Activated naive CD8-positive, alpha-beta T cell treated with anti-CD3 and anti-CD28 coated beads for 36 hours (primary cell): ENCODE data around the gene OLIG1. TPM values are rescaled to one million over a fixed set of nuclear protein-coding genes. Genes with fewer than 3 reads are reported as not detected.

ENCODE experiments used
- DNase-seq: peaks from one replicate; pipeline ENCODE4 v3.0.0; 2021
- H3K27ac Mint-ChIP-seq: one replicate; pipeline ENCODE4 v1.8.0; 2022; ENCODE audit warnings: mild to moderate bottlenecking, moderate library complexity, mixed read lengths
- H3K27me3 Mint-ChIP-seq: one replicate; pipeline ENCODE4 v1.8.0; 2022; ENCODE audit warnings: mild to moderate bottlenecking, mixed read lengths
- H3K36me3 Mint-ChIP-seq: one replicate; pipeline ENCODE4 v1.8.0; 2021; ENCODE audit warnings: mild to moderate bottlenecking, mixed read lengths
- H3K4me1 Mint-ChIP-seq: one replicate; pipeline ENCODE4 v1.8.0; 2021; ENCODE audit warnings: mixed read lengths
- H3K4me3 Mint-ChIP-seq: one replicate; pipeline ENCODE4 v1.8.0; 2022; ENCODE audit warnings: mild to moderate bottlenecking, moderate library complexity, mixed read lengths
- H3K9me3 Mint-ChIP-seq: one replicate; pipeline ENCODE4 v1.8.0; 2022; ENCODE audit warnings: mixed read lengths
- total RNA-seq, 2 experiments: library from RNA; stranded (reverse); gene quantifications; one replicate each; pipeline ENCODE4 v1.2.3, GENCODE V29; 2021

The OLIG1 gene
- total RNA-seq, 2 experiments from 2014 or later = 0.21 TPM; not detected in 1

GRCh38 chr21:33027401-33028286 lies 42.3 kb upstream of the OLIG1 start:
- H3K36me3 Mint-ChIP-seq = no peaks in the 10 kb centered on the region
- no peak for DNase-seq
- H3K27ac Mint-ChIP-seq = no peak overlapping the region
- H3K9me3 Mint-ChIP-seq = no peaks in the 10 kb centered on the region
- H3K4me3 Mint-ChIP-seq = no peak overlapping the region
- H3K27me3 Mint-ChIP-seq = peaks cover 94% of the 10 kb centered on the region
- peaks cover 30% of the 10 kb centered on the region for H3K4me1 Mint-ChIP-seq

DNA sequence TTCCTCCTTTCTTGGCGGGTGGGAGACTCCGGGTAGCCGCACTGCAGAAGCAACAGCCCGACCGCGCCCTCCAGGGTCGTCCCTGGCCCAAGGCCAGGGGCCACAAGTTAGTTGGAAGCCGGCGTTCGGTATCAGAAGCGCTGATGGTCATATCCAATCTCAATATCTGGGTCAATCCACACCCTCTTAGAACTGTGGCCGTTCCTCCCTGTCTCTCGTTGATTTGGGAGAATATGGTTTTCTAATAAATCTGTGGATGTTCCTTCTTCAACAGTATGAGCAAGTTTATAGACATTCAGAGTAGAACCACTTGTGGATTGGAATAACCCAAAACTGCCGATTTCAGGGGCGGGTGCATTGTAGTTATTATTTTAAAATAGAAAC lies 41.7 kb upstream of the OLIG1 start:
- DNase-seq = no peak
- Mint-ChIP-seq H3K9me3 (no peaks in the 10 kb centered on the region), H3K27ac (no peak overlapping the region), H3K36me3 (no peaks in the 10 kb centered on the region), H3K4me3 (no peak overlapping the region), H3K4me1 (peaks cover 29% of the 10 kb centered on the region), H3K27me3 (peaks cover 89% of the 10 kb centered on the region)

GRCh38 chr21:33028773-33029384 lies 41.1 kb upstream of the OLIG1 start:
- DNase-seq = peak; percentile 39
- no peaks in the 10 kb centered on the region for H3K36me3 Mint-ChIP-seq
- peaks cover 83% of the 10 kb centered on the region for H3K27me3 Mint-ChIP-seq
- H3K27ac Mint-ChIP-seq = no peak overlapping the region
- peaks cover 29% of the 10 kb centered on the region for H3K4me1 Mint-ChIP-seq
- peak overlapping the region; percentile 47 for H3K4me3 Mint-ChIP-seq
- no peaks in the 10 kb centered on the region for H3K9me3 Mint-ChIP-seq

DNA sequence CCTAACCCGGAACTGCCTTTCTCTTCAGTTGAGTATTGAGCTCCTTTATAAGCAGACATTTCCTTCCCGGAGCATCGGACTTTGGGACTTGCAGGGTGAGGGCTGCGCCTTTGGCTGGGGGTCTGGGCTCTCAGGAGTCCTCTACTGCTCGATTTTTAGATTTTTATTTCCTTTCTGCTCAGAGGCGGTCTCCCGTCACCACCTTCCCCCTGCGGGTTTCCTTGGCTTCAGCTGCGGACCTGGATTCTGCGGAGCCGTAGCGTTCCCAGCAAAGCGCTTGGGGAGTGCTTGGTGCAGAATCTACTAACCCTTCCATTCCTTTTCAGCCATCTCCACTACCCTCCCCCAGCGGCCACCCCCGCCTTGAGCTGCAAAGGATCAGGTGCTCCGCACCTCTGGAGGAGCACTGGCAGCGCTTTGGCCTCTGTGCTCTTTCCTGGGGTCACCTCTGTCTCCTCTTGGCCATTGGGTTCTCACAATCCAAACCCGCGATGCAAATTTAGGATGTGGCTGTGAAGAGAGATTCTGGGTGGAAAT lies 40.5 kb upstream of the OLIG1 start:
- H3K27ac Mint-ChIP-seq = no peak overlapping the region
- H3K4me3 Mint-ChIP-seq = peak overlapping the region; percentile 47
- no peak for DNase-seq
- H3K9me3 Mint-ChIP-seq = no peaks in the 10 kb centered on the region
- H3K27me3 Mint-ChIP-seq = peaks cover 81% of the 10 kb centered on the region
- H3K4me1 Mint-ChIP-seq = peaks cover 24% of the 10 kb centered on the region
- no peaks in the 10 kb centered on the region for H3K36me3 Mint-ChIP-seq

DNA sequence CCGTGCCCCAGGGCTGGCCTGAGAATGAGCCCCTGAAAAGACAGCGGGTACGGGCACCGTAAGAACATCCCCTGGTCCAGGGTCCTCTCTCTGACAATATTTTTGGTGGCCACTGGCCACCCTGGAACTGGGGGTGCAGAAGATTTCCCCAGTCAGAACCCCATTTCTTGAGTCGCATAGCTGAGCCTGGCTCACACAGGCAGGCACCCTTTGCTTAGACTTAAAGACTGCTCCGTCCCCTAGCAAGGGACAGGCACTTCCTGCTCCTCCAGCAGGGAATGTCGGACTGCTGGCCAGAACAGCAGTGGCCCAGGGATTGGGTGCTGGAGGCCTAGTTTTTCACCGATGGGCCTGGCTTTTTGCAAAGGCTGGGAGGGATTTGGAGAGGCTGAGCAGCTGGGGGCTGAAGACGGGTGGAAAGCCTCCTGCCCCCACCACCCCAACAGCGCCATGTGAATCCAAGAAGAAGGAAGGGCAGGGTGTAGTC lies 39.9 kb upstream of the OLIG1 start:
- no peak overlapping the region for H3K4me3 Mint-ChIP-seq
- no peaks in the 10 kb centered on the region for H3K9me3 Mint-ChIP-seq
- H3K27me3 Mint-ChIP-seq = peaks cover 75% of the 10 kb centered on the region
- no peak for DNase-seq
- H3K36me3 Mint-ChIP-seq = no peaks in the 10 kb centered on the region
- H3K27ac Mint-ChIP-seq = no peak overlapping the region
- peaks cover 24% of the 10 kb centered on the region for H3K4me1 Mint-ChIP-seq

GRCh38 chr21:33030633-33031032 lies 39.3 kb upstream of the OLIG1 start:
- no peaks in the 10 kb centered on the region for H3K36me3 Mint-ChIP-seq
- H3K4me1 Mint-ChIP-seq = peaks cover 24% of the 10 kb centered on the region
- DNase-seq = no peak
- H3K27me3 Mint-ChIP-seq = peaks cover 69% of the 10 kb centered on the region
- no peak overlapping the region for H3K4me3 Mint-ChIP-seq
- H3K9me3 Mint-ChIP-seq = no peaks in the 10 kb centered on the region
- no peak overlapping the region for H3K27ac Mint-ChIP-seq

DNA sequence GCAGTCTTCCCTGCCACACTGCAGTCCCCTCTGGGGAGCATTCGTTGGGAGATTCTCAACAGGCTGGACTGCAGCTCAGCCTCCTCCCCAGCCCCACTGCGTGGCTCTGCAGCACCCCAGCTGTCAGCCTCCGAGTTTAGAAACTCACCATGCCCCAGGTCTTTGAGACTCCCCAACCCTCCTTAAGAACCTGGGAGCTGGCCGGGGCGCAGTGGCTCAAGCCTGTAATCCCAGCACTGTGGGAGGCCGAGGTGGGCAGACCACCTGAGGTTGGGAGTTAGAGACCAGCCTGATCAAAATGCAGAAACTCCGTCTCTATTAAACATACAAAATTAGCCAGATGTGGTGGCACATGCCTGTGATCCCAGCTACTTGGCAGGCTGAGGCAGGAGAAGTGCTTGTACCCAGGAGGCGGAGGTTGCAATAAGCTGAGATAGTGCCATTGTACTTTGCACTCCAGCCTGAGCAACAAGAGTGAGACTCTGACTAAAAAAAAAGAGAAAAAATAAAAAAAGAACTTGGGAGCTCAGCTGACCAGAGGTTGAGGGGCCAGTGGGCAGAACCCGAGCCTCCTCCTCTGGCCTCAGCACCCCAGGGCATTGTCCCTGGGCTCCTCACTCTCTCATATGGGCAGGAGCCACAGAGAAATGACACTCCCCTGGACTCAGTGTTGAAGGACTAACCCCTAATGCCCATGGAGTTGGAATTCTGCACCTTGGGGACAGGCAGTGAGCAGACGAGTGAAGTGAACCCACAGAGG lies 38.6 kb upstream of the OLIG1 start:
- H3K27me3 Mint-ChIP-seq = peaks cover 62% of the 10 kb centered on the region
- no peak for DNase-seq
- H3K27ac Mint-ChIP-seq = no peak overlapping the region
- peaks cover 19% of the 10 kb centered on the region for H3K4me1 Mint-ChIP-seq
- H3K36me3 Mint-ChIP-seq = no peaks in the 10 kb centered on the region
- no peak overlapping the region for H3K4me3 Mint-ChIP-seq
- H3K9me3 Mint-ChIP-seq = no peaks in the 10 kb centered on the region

GRCh38 chr21:33032434-33033047 lies 37.4 kb upstream of the OLIG1 start:
- H3K4me3 Mint-ChIP-seq = no peak overlapping the region
- no peaks in the 10 kb centered on the region for H3K36me3 Mint-ChIP-seq
- H3K27ac Mint-ChIP-seq = no peak overlapping the region
- no peak for DNase-seq
- peaks cover 19% of the 10 kb centered on the region for H3K4me1 Mint-ChIP-seq
- H3K27me3 Mint-ChIP-seq = peaks cover 53% of the 10 kb centered on the region
- no peaks in the 10 kb centered on the region for H3K9me3 Mint-ChIP-seq

DNA sequence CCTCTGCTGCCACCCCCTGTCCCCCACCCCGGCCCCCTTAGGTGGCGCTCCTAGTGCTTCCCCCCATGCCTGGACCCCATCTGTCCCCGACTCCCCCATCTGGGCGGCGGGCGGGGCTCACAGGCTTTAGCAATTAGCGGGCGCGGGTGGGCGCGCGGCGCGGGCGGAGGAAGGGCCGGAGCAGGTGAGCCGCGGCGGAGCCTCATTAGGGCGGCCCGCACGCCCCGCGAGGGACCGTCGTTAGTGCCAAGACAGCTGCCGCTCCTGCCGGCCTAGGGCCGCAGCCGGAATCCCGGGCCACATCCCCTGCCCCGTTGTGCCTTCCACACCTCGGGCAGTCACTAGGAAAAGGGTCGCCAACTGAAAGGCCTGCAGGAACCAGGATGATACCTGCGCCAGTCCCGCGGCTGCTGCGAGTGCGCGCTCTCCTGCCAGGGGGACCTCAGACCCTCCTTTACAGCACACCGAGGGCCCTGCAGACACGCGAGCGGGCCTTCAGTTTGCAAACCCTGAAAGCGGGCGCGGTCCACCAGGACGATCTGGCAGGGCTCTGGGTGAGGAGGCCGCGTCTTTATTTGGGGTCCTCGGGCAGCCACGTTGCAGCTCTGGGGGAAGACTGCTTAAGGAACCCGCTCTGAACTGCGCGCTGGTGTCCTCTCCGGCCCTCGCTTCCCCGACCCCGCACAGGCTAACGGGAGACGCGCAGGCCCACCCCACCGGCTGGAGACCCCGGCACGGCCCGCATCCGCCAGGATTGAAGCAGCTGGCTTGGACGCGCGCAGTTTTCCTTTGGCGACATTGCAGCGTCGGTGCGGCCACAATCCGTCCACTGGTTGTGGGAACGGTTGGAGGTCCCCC lies 36.6 kb upstream of the OLIG1 start:
- DNase-seq = no peak
- no peak overlapping the region for H3K4me3 Mint-ChIP-seq
- peaks cover 46% of the 10 kb centered on the region for H3K27me3 Mint-ChIP-seq
- H3K4me1 Mint-ChIP-seq = peaks cover 16% of the 10 kb centered on the region
- no peak overlapping the region for H3K27ac Mint-ChIP-seq
- no peaks in the 10 kb centered on the region for H3K36me3 Mint-ChIP-seq
- no peaks in the 10 kb centered on the region for H3K9me3 Mint-ChIP-seq

DNA sequence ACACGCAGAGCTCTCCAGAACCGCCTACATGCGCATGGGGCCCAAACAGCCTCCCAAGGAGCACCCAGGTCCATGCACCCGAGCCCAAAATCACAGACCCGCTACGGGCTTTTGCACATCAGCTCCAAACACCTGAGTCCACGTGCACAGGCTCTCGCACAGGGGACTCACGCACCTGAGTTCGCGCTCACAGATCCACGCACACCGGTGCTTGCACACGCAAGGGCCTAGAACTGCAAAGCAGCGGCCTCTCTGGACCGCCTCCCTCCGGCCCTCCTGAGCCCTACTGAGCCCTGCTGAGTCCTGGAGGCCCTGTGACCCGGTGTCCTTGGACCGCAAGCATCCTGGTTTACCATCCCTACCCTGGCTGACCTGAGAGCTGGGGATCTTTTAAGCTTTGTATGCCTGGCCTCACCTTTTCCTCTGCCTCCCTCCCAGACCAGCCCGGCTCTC lies 36.0 kb upstream of the OLIG1 start:
- Mint-ChIP-seq H3K27ac (no peak overlapping the region), H3K9me3 (no peaks in the 10 kb centered on the region), H3K36me3 (no peaks in the 10 kb centered on the region), H3K4me1 (peaks cover 10% of the 10 kb centered on the region), H3K27me3 (peaks cover 44% of the 10 kb centered on the region), H3K4me3 (no peak overlapping the region)
- no peak for DNase-seq

DNA sequence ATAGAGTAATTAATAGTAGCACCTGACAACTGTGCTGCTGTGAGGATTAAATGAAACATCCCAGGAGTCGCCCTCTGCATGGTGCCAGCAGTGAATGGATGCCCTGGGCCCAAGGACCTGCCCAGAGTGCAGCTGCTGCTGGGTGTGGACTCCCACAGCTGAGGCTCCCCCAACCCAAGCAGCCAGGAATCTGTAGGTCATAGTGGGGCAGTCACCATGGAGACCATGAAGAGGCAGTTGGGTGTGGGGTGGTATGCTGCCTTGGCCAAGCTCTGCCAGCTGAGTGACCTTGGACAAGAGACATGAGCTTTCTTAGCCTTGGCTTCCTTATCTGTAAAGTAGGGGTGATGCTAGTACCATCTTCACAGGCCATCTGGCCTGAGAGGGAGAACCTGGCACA lies 34.8 kb upstream of the OLIG1 start:
- Mint-ChIP-seq H3K4me1 (peaks cover 6% of the 10 kb centered on the region), H3K36me3 (no peaks in the 10 kb centered on the region), H3K4me3 (no peak overlapping the region), H3K27ac (no peak overlapping the region), H3K9me3 (no peaks in the 10 kb centered on the region), H3K27me3 (peaks cover 36% of the 10 kb centered on the region)
- no peak for DNase-seq

GRCh38 chr21:33036430-33037162 lies 33.3 kb upstream of the OLIG1 start:
- peaks cover 6% of the 10 kb centered on the region for H3K4me1 Mint-ChIP-seq
- no peaks in the 10 kb centered on the region for H3K9me3 Mint-ChIP-seq
- no peaks in the 10 kb centered on the region for H3K36me3 Mint-ChIP-seq
- H3K27ac Mint-ChIP-seq = no peak overlapping the region
- H3K27me3 Mint-ChIP-seq = peaks cover 28% of the 10 kb centered on the region
- no peak for DNase-seq
- H3K4me3 Mint-ChIP-seq = no peak overlapping the region

DNA sequence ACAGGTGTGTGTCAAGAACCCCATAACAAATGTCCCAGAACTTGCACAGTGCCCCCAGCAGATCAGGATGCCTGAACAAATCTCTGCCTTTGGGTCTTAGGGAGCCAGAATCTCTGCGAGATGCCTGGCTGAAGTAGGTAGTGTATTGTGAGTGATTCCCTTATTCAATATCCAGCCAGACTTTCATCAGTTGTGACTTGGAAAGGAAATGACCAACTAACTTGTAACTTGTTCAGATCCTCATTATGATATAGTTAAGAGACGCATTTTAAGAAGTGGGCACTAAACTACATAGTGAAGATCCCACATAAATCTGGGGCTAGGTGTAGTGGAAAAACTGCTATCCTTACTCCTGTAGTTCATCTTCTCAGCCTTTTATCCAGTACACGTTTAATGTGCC lies 32.4 kb upstream of the OLIG1 start:
- no peaks in the 10 kb centered on the region for H3K9me3 Mint-ChIP-seq
- no peak for DNase-seq

More for the DNA sequence above, 32.4 kb upstream of the OLIG1 start:
- peaks cover 6% of the 10 kb centered on the region for H3K4me1 Mint-ChIP-seq
- no peak overlapping the region for H3K27ac Mint-ChIP-seq
- no peaks in the 10 kb centered on the region for H3K36me3 Mint-ChIP-seq
- H3K27me3 Mint-ChIP-seq = peaks cover 22% of the 10 kb centered on the region
- H3K4me3 Mint-ChIP-seq = no peak overlapping the region
